Lower leg skin (tissue), 3 donors: ENCODE data around the gene C1QTNF6.

Source experiments
- POLR2A ChIP-seq, 2 donors: fragments of 450-650 bp; IDR thresholded peaks; one replicate each; pipeline ENCODE4 v1.6.1; 2016 to 2017; ENCODE audit warnings: antibody characterized with exemption in 2 of 2, mild to moderate bottlenecking in 1 of 2, moderate library complexity in 1 of 2
- TF ChIP-seq, protein P1 (sequence below), 3 donors: fragments of 450-650 bp; IDR thresholded peaks; one replicate each; pipeline ENCODE4 v1.5.1; 2016; ENCODE audit warnings: antibody characterized with exemption in 3 of 3, mild to moderate bottlenecking in 3 of 3, moderate library complexity in 2 of 3

DNA sequence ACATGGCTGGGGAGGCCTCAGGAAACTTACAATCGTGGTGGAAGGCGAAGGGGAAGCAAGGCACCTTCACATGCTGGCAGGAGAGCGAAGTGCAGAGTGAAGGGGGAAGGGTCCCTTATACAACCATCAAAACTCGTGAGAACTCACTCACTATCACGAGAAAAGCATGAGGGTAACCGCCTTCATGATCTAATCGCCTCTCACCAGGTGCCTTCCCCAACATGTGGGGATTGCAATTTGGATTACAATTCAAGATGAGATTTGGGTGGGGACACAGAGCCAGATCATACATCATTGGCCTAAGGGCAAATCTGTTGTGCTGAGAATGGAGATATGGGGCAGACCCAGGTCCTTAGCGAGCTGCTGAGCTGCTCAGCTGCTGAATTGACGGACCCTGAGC lies 13.1 kb downstream of the C1QTNF6 start:
- TF ChIP-seq, protein P1, sequence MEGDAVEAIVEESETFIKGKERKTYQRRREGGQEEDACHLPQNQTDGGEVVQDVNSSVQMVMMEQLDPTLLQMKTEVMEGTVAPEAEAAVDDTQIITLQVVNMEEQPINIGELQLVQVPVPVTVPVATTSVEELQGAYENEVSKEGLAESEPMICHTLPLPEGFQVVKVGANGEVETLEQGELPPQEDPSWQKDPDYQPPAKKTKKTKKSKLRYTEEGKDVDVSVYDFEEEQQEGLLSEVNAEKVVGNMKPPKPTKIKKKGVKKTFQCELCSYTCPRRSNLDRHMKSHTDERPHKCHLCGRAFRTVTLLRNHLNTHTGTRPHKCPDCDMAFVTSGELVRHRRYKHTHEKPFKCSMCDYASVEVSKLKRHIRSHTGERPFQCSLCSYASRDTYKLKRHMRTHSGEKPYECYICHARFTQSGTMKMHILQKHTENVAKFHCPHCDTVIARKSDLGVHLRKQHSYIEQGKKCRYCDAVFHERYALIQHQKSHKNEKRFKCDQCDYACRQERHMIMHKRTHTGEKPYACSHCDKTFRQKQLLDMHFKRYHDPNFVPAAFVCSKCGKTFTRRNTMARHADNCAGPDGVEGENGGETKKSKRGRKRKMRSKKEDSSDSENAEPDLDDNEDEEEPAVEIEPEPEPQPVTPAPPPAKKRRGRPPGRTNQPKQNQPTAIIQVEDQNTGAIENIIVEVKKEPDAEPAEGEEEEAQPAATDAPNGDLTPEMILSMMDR (IDR thresholded peaks at IDR 0.05), result no peak
- TF ChIP-seq POLR2A (IDR thresholded peaks at IDR 0.05), result no peak
